ENCODE data around the gene BPIFB4.
"Not testable (repeated sequence)": the region's sequence is repeated elsewhere in the genome, so short reads cannot be mapped to it uniquely, and the experiment has no call there.

Gene BPIFB4

GRCh38 chr20:33079259-33079658 lies at the start of gene BPIFB4:
Gene BPIFB4, plus strand, starts transcription at chr20:33079643. Its CDS starts 1,884 bp downstream, at chr20:33081527.
- DNase-seq (ENCODE audit: low read depth), result no peak

GRCh38 chr20:33030076-33030475 lies 49.4 kb upstream of the BPIFB4 start:
- DNase-seq (ENCODE audit: low read depth), result no peak

- DNase-seq (ENCODE audit: low read depth), result no peak
Observed at GRCh38 chr20:33030569-33030968, 48.9 kb upstream of the BPIFB4 start.

GRCh38 chr20:33031531-33031930 lies 47.9 kb upstream of the BPIFB4 start, which contains the start of gene BPIFB6:
Gene BPIFB6, plus strand, starts transcription at chr20:33031648. Its CDS starts 0 bp downstream, at chr20:33031648.
- DNase-seq (ENCODE audit: low read depth), result no peak

- no peak for DNase-seq (ENCODE audit: low read depth)
Observed at GRCh38 chr20:33032555-33032954, 46.9 kb upstream of the BPIFB4 start.

GRCh38 chr20:33033381-33033780 lies 46.1 kb upstream of the BPIFB4 start:
- DNase-seq (ENCODE audit: low read depth), result no peak

- no peak for DNase-seq (ENCODE audit: low read depth)
Observed at GRCh38 chr20:33034115-33034514, 45.3 kb upstream of the BPIFB4 start.

- DNase-seq (ENCODE audit: low read depth), result no peak
Observed at GRCh38 chr20:33034901-33035492, 44.4 kb upstream of the BPIFB4 start.

- DNase-seq (ENCODE audit: low read depth), result no peak
Observed at GRCh38 chr20:33037456-33037855, 42.0 kb upstream of the BPIFB4 start.

- DNase-seq (ENCODE audit: low read depth), result no peak
Observed at GRCh38 chr20:33038243-33038642, 41.2 kb upstream of the BPIFB4 start.

- no peak for DNase-seq (ENCODE audit: low read depth)
Observed at GRCh38 chr20:33042430-33042829, 37.0 kb upstream of the BPIFB4 start.

- no peak for DNase-seq (ENCODE audit: low read depth)
Observed at GRCh38 chr20:33042983-33043730, 36.3 kb upstream of the BPIFB4 start.

GRCh38 chr20:33043731-33044181 lies 35.7 kb upstream of the BPIFB4 start:
- DNase-seq (ENCODE audit: low read depth), result no peak

- DNase-seq (ENCODE audit: low read depth), result not testable (repeated sequence)
Observed at GRCh38 chr20:33045129-33045721, 34.2 kb upstream of the BPIFB4 start.

GRCh38 chr20:33046412-33046811 lies 33.0 kb upstream of the BPIFB4 start:
- DNase-seq (ENCODE audit: low read depth), result no peak

GRCh38 chr20:33051333-33051732 lies 28.1 kb upstream of the BPIFB4 start:
- no peak for DNase-seq (ENCODE audit: low read depth)

- DNase-seq (ENCODE audit: low read depth), result no peak
Observed at GRCh38 chr20:33053291-33054106, 25.9 kb upstream of the BPIFB4 start, which contains the start of gene BPIFB3. Gene BPIFB3, plus strand, starts transcription at chr20:33053903. Its CDS starts 1,533 bp downstream, at chr20:33055436.

- no peak for DNase-seq (ENCODE audit: low read depth)
Observed at GRCh38 chr20:33054381-33054780, 25.1 kb upstream of the BPIFB4 start.

GRCh38 chr20:33054791-33055190 lies 24.7 kb upstream of the BPIFB4 start:
- DNase-seq (ENCODE audit: low read depth), result no peak

GRCh38 chr20:33059136-33059535 lies 20.3 kb upstream of the BPIFB4 start:
- no peak for DNase-seq (ENCODE audit: low read depth)

- DNase-seq (ENCODE audit: low read depth), result no peak
Observed at GRCh38 chr20:33059741-33060390, 19.6 kb upstream of the BPIFB4 start.

GRCh38 chr20:33061658-33062028 lies 17.8 kb upstream of the BPIFB4 start:
- no peak for DNase-seq (ENCODE audit: low read depth)
